ENCODE data around the gene CATSPER1. TPM values are rescaled to one million over a fixed set of nuclear protein-coding genes. Genes with fewer than 3 reads are reported as not detected.

The CATSPER1 gene
- polyA plus RNA-seq, 1 of the 3 experiments (the other 2 are of a cell fraction): 2.2 TPM

GRCh38 chr11:65978391-65979238 is 47.7 kb downstream of the CATSPER1 start:
- Histone ChIP-seq H3K4me3 (ENCODE audit: low read depth in 2 of 2, low read length in 1 of 2) (no peak overlapping the region), H3K4me2 (no peak overlapping the region), H3K9me3 (no peaks in the 10 kb centered on the region), H3K27me3 (ENCODE audit: insufficient read depth) (no peaks in the 10 kb centered on the region), H3K9me2 (no peaks in the 10 kb centered on the region), H2AFZ (ENCODE audit: low read depth) (no peak overlapping the region), H3K9ac (no peak overlapping the region), H3K4me1 (ENCODE audit: control insufficient read depth in 1 of 2, insufficient read depth in 2 of 2, low read depth in 1 of 2, low read length in 1 of 2) (no peaks in the 10 kb centered on the region), H3K27ac (ENCODE audit: low read depth in 2 of 2, low read length in 1 of 2) (no peak overlapping the region), H3K36me3 (replicated peaks in 1 of 2; ENCODE audit: control insufficient read depth in 1 of 2, insufficient read depth in 2 of 2, low read length in 1 of 2) (peaks cover 6 to 40% of the 10 kb centered on the region in 2 experiments), H4K20me1 (ENCODE audit: insufficient read depth) (no peaks in the 10 kb centered on the region), H3K79me2 (ENCODE audit: insufficient read depth) (no peaks in the 10 kb centered on the region), H3F3A (replicated peaks; ENCODE audit: insufficient read depth) (peaks cover 12% of the 10 kb centered on the region)
- ChIA-PET CTCF (interaction anchor here (1.3 to 20.1 kb wide), 4 partner anchors 9 to 129 kb away, joined by 3 to 261 read pairs (median 12); partner anchors contain the start of genes CCDC85B, CTSW and FIBP), POLR2A (interaction anchor here (1.0 kb wide), 1 partner anchor 29 kb away, joined by 3 read pairs; no protein-coding TSS in a partner anchor)
- 94% methylated on average over 31 of the region's 34 CpGs for WGBS (ENCODE audit: low lambda C conversion rate)
- peak; percentile 14 for DNase-seq
- TF ChIP-seq, protein P1, sequence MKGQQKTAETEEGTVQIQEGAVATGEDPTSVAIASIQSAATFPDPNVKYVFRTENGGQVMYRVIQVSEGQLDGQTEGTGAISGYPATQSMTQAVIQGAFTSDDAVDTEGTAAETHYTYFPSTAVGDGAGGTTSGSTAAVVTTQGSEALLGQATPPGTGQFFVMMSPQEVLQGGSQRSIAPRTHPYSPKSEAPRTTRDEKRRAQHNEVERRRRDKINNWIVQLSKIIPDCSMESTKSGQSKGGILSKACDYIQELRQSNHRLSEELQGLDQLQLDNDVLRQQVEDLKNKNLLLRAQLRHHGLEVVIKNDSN (IDR thresholded peaks at IDR 0.05; ENCODE audit: borderline replicate concordance, low read depth): no peak
- TF ChIP-seq GATA2 (CRISPR knock-in tag; IDR thresholded peaks at IDR 0.05) (no peak), GABPA (IDR thresholded peaks at IDR 0.05; ENCODE audit: low read depth) (no peak), MAX (IDR thresholded peaks at IDR 0.05; ENCODE audit: low read depth) (no peak), TCF12 (IDR thresholded peaks at IDR 0.05) (no peak), RAD21 (IDR thresholded peaks at IDR 0.05; ENCODE audit: low read length) (no peak), FOSL2 (IDR thresholded peaks at IDR 0.05; ENCODE audit: borderline replicate concordance, low read depth) (no peak), MXI1 (IDR thresholded peaks at IDR 0.05; ENCODE audit: low read depth, low read length) (no peak), RCOR1 (IDR thresholded peaks at IDR 0.05; ENCODE audit: low read length) (no peak), EP300 (IDR thresholded peaks at IDR 0.05; ENCODE audit: borderline replicate concordance in 1 of 2, low read depth in 1 of 2, low read length in 1 of 2) (no peak), TAF1 (IDR thresholded peaks at IDR 0.05; ENCODE audit: borderline replicate concordance, low read depth, low read length) (no peak), NFIC (IDR thresholded peaks at IDR 0.05; ENCODE audit: borderline replicate concordance) (no peak), FOXM1 (IDR thresholded peaks at IDR 0.05; ENCODE audit: low read depth) (no peak)
- TF ChIP-seq, protein P2, sequence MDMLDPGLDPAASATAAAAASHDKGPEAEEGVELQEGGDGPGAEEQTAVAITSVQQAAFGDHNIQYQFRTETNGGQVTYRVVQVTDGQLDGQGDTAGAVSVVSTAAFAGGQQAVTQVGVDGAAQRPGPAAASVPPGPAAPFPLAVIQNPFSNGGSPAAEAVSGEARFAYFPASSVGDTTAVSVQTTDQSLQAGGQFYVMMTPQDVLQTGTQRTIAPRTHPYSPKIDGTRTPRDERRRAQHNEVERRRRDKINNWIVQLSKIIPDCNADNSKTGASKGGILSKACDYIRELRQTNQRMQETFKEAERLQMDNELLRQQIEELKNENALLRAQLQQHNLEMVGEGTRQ (IDR thresholded peaks at IDR 0.05; ENCODE audit: borderline replicate concordance, low read depth, low read length): no peak
- TF ChIP-seq, protein P3, sequence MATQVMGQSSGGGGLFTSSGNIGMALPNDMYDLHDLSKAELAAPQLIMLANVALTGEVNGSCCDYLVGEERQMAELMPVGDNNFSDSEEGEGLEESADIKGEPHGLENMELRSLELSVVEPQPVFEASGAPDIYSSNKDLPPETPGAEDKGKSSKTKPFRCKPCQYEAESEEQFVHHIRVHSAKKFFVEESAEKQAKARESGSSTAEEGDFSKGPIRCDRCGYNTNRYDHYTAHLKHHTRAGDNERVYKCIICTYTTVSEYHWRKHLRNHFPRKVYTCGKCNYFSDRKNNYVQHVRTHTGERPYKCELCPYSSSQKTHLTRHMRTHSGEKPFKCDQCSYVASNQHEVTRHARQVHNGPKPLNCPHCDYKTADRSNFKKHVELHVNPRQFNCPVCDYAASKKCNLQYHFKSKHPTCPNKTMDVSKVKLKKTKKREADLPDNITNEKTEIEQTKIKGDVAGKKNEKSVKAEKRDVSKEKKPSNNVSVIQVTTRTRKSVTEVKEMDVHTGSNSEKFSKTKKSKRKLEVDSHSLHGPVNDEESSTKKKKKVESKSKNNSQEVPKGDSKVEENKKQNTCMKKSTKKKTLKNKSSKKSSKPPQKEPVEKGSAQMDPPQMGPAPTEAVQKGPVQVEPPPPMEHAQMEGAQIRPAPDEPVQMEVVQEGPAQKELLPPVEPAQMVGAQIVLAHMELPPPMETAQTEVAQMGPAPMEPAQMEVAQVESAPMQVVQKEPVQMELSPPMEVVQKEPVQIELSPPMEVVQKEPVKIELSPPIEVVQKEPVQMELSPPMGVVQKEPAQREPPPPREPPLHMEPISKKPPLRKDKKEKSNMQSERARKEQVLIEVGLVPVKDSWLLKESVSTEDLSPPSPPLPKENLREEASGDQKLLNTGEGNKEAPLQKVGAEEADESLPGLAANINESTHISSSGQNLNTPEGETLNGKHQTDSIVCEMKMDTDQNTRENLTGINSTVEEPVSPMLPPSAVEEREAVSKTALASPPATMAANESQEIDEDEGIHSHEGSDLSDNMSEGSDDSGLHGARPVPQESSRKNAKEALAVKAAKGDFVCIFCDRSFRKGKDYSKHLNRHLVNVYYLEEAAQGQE (IDR thresholded peaks at IDR 0.05; ENCODE audit: low read depth, low read length): no peak

All from SK-N-SH (cell line).